ENCODE results near the gene GPR37L1. TPM values are rescaled to one million over a fixed set of nuclear protein-coding genes. Genes with fewer than 3 reads are reported as not detected.
"Not testable (repeated sequence)": the region's sequence is repeated elsewhere in the genome, so short reads cannot be mapped to it uniquely, and the experiment has no call there.

The GPR37L1 gene
- total and polyA plus RNA-seq, 10 of the 15 experiments (the other 5 are each of a cell fraction or from before 2014, with no cell fraction given) = under 0.01 to 0.08 (median 0.02) TPM; not detected in 5

- ChIA-PET SMC1A (ENCODE audit: uncharacterized antibody, unreplicated experiment) (interaction anchor here (0.8 to 2.4 kb wide), 6 partner anchors 10 to 28 kb away, joined by 3 to 7 read pairs (median 4); partner anchors contain the start of gene PTPN7), POLR2A (interaction anchor here (0.8 to 0.9 kb wide), 2 partner anchors 200 to 885 kb away, joined by 3 read pairs; no protein-coding TSS in a partner anchor), RAD21 (ENCODE audit: unreplicated experiment) (interaction anchor here (1.7 kb wide), 1 partner anchor 25 kb away, joined by 7 read pairs; no protein-coding TSS in a partner anchor), CTCF (interaction anchor here (0.9 to 12.4 kb wide), 8 partner anchors 9 to 539 kb away, joined by 3 to 171 read pairs (median 4); partner anchors contain the start of genes LGR6 and PTPN7)
- Histone ChIP-seq H2AFZ (ENCODE audit: control insufficient read depth, low read depth, low read length) (no peak overlapping the region), H3K9ac (ENCODE audit: control insufficient read depth, insufficient read depth, low read length) (no peak overlapping the region), H3K27ac (ENCODE audit: control insufficient read depth, insufficient read depth) (no peak overlapping the region), H4K20me1 (ENCODE audit: control insufficient read depth, insufficient read depth) (no peaks in the 10 kb centered on the region), H3K4me1 (ENCODE audit: control insufficient read depth, insufficient read depth, low read length) (no peaks in the 10 kb centered on the region; the same call in 1 of the 2 replicates), H3K4me3 (no peak overlapping the region), H3K27me3 (replicated peaks in 1 of 2; ENCODE audit: control insufficient read depth in 2 of 2, insufficient read depth in 2 of 2, low read length in 1 of 2) (peaks cover 0 to 1% of the 10 kb centered on the region in 2 experiments; a peak in 2 of 4 replicates), H3K79me2 (ENCODE audit: control insufficient read depth, insufficient read depth, low read length) (no peaks in the 10 kb centered on the region), H3K36me3 (ENCODE audit: control insufficient read depth in 2 of 2, insufficient read depth in 2 of 2, low read length in 1 of 2) (no peaks in the 10 kb centered on the region), H3K4me2 (ENCODE audit: control insufficient read depth, insufficient read depth) (no peak overlapping the region), H3K9me3 (replicated peaks; ENCODE audit: control insufficient read depth, insufficient read depth, low read length) (no peaks in the 10 kb centered on the region)
- BruUV-seq (replicated peaks) = no TSS peak
- DNase-seq (ENCODE audit: low read depth, low spot score) (no peak), FAIRE-seq (no peak), ATAC-seq (no peak)
- WGBS (ENCODE audit: insufficient coverage, insufficient replicate concordance, low lambda C conversion rate, missing lambda C conversion rate) = 29% methylated on average over 19 of the region's 19 CpGs
- intact Hi-C loops (cut with micrococcal nuclease; ENCODE audit: unreplicated experiment) = no loop called here
- TF ChIP-seq BMI1 (IDR thresholded peaks at IDR 0.05; ENCODE audit: borderline replicate concordance) = no peak
- in situ Hi-C loops (cut with MboI) = no loop called here
These were observed 57.4 kb downstream of the GPR37L1 start for GRCh38 chr1:202179828-202180750.

GRCh38 chr1:202180751-202181139, 58.0 kb downstream of the GPR37L1 start:
- intact Hi-C loops (cut with micrococcal nuclease; ENCODE audit: unreplicated experiment); FAIRE-seq; H3K9me3 ChIP-seq (replicated peaks; ENCODE audit: control insufficient read depth, insufficient read depth, low read length); H3K4me3 ChIP-seq; RAD21 ChIA-PET (ENCODE audit: unreplicated experiment); in situ Hi-C loops (cut with MboI); H3K79me2 ChIP-seq (ENCODE audit: control insufficient read depth, insufficient read depth, low read length); DNase-seq (ENCODE audit: low read depth, low spot score); H3K36me3 ChIP-seq (ENCODE audit: control insufficient read depth in 2 of 2, insufficient read depth in 2 of 2, low read length in 1 of 2); ATAC-seq; H2AFZ ChIP-seq (ENCODE audit: control insufficient read depth, low read depth, low read length); H3K4me1 ChIP-seq (ENCODE audit: control insufficient read depth, insufficient read depth, low read length); H3K4me2 ChIP-seq (ENCODE audit: control insufficient read depth, insufficient read depth); H3K27ac ChIP-seq (ENCODE audit: control insufficient read depth, insufficient read depth); H3K9ac ChIP-seq (ENCODE audit: control insufficient read depth, insufficient read depth, low read length); H4K20me1 ChIP-seq (ENCODE audit: control insufficient read depth, insufficient read depth); H3K27me3 ChIP-seq (replicated peaks in 1 of 2; ENCODE audit: control insufficient read depth in 2 of 2, insufficient read depth in 2 of 2, low read length in 1 of 2); BruUV-seq (replicated peaks): not testable (repeated sequence)
- ChIA-PET SMC1A (ENCODE audit: uncharacterized antibody, unreplicated experiment) (interaction anchor here (0.8 to 2.4 kb wide), 4 partner anchors 9 to 26 kb away, joined by 3 to 7 read pairs (median 4); no protein-coding TSS in a partner anchor), CTCF (interaction anchor here (1.0 to 12.4 kb wide), 6 partner anchors 9 to 539 kb away, joined by 3 to 171 read pairs (median 9); partner anchors contain the start of genes LGR6 and PTPN7), POLR2A (interaction anchor here (0.8 kb wide), 1 partner anchor 201 kb away, joined by 3 read pairs; no protein-coding TSS in a partner anchor)
- WGBS (ENCODE audit: insufficient coverage, insufficient replicate concordance, low lambda C conversion rate, missing lambda C conversion rate) = 8% methylated on average over 2 of the region's 2 CpGs
